WTC11 (cell line): ENCODE results near the gene CLCC1.

Experiments used
- MLX ChIP-seq: sonication (generic); formaldehyde crosslinking; IDR thresholded peaks from 2 replicates; pipeline ENCODE4 v1.8.1; 2023; ENCODE audit warnings: mild to moderate bottlenecking, missing genetic modification reagents, moderate library complexity
- TF ChIP-seq, protein P1 (sequence below): sonication (generic); formaldehyde crosslinking; IDR thresholded peaks from 2 replicates; pipeline ENCODE4 v1.8.0; 2022; ENCODE audit warnings: mild to moderate bottlenecking, missing genetic modification reagents

GRCh38 chr1:108972951-108973350 lies 9.7 kb upstream of the CLCC1 start:
- TF ChIP-seq, protein P1, sequence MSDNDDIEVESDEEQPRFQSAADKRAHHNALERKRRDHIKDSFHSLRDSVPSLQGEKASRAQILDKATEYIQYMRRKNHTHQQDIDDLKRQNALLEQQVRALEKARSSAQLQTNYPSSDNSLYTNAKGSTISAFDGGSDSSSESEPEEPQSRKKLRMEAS (CRISPR knock-in tag): no peak
- no peak for TF ChIP-seq MLX
